ENCODE data around the gene SLCO1A2. TPM values are rescaled to one million over a fixed set of nuclear protein-coding genes. Genes with fewer than 3 reads are reported as not detected.
A peak's percentile ranks its signal among the peaks of the same experiment; 100 is the strongest.
"Not testable (repeated sequence)": the region's sequence is repeated elsewhere in the genome, so short reads cannot be mapped to it uniquely, and the experiment has no call there.

The SLCO1A2 gene
- total RNA-seq, 1 experiment from 2014 or later: 1.2 TPM

DNA sequence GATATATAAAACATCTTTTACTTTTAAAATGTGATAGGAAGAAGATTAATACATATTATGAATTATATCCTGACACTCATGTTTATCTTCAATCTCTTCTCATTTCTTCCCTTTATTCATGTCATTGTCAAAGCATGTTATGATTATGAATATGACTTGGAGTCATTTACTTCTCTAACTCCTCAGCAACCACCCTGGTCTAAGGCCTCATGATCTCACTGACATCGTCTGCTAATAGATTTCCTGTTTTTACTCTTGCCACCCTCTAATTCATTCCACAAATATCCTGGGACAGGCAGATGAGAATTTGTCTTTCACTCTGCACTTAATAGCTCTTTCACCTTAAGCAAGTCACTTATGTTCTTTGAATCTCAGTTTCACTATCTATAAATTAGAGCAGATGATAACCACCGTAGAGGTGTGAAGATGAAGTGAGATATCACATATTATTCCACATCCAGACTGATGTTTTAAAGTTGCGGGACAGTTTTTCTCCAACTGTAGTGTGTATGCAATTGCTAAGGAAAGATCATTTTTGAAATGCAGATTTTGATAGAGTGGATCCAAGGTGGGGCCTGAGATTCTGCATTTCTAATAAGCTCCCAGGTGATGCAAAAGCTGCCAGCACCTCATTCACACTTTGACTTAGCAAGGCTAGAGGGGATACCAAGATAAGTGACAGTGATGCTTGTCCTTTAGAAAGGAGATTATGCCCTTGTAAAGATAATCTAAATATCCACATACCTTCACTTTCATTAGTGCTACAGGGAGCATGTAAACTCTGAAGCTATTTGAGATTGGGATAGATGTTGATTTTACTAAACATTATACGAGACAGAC is 34.6 kb upstream of the SLCO1A2 start:
- Mint-ChIP-seq H3K4me1 (ENCODE audit: low read depth, unreplicated experiment) (no peaks in the 10 kb centered on the region), H3K9me3 (ENCODE audit: unreplicated experiment) (no peaks in the 10 kb centered on the region), H3K4me3 (ENCODE audit: unreplicated experiment) (no peak overlapping the region), H3K27ac (ENCODE audit: unreplicated experiment) (no peak overlapping the region), H3K27me3 (ENCODE audit: insufficient read depth, unreplicated experiment) (peaks cover 5% of the 10 kb centered on the region), H3K36me3 (ENCODE audit: insufficient read depth, unreplicated experiment) (no peaks in the 10 kb centered on the region)
- Histone ChIP-seq H3K27me3 (replicated peaks; ENCODE audit: control insufficient read depth, insufficient read depth, low read length) (no peaks in the 10 kb centered on the region), H3K36me3 (ENCODE audit: control insufficient read depth, insufficient read depth, low read length) (no peaks in the 10 kb centered on the region), H3K9me3 (0 out of 2 replicates have a peak, but pooled peaks cover 6% of the 10 kb centered on the region), H3K4me1 (no peaks in the 10 kb centered on the region), H3K4me3 (ENCODE audit: low read depth, low read length) (no peak overlapping the region)
- ChIA-PET CTCF (no interaction called here), POLR2A (no interaction called here)
- no TSS peak for BruUV-seq (replicated peaks)
- TF ChIP-seq, protein P1, sequence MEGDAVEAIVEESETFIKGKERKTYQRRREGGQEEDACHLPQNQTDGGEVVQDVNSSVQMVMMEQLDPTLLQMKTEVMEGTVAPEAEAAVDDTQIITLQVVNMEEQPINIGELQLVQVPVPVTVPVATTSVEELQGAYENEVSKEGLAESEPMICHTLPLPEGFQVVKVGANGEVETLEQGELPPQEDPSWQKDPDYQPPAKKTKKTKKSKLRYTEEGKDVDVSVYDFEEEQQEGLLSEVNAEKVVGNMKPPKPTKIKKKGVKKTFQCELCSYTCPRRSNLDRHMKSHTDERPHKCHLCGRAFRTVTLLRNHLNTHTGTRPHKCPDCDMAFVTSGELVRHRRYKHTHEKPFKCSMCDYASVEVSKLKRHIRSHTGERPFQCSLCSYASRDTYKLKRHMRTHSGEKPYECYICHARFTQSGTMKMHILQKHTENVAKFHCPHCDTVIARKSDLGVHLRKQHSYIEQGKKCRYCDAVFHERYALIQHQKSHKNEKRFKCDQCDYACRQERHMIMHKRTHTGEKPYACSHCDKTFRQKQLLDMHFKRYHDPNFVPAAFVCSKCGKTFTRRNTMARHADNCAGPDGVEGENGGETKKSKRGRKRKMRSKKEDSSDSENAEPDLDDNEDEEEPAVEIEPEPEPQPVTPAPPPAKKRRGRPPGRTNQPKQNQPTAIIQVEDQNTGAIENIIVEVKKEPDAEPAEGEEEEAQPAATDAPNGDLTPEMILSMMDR (IDR thresholded peaks at IDR 0.05; ENCODE audit: insufficient read depth in 1 of 2, low read depth in 1 of 2, low read length in 1 of 2, severe bottlenecking in 1 of 2, unreplicated experiment in 1 of 2): no peak
- intact Hi-C loops (cut with micrococcal nuclease; ENCODE audit: unreplicated experiment): no loop called here
- DNase-seq: no peak

DNA sequence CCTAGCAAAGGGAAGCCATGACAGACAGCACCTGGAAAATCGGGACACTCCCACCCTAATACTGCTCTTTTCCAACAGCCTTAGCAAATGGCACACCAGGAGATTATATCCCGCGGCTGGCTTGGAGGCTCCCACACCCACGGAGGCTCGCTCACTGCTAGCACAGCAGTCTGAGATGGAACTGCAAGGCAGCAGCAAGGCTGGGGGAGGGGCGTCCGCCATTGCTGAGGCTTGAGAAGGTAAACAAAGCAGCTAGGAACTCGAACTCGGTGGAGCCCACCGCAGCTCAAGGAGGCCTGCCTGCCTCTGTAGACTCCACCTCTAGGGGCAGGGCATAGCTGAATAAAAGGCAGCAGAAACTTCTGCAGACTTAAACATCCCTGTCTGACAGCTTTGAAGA is 25.9 kb upstream of the SLCO1A2 start:
- CTCF ChIA-PET; H3K4me3 ChIP-seq (ENCODE audit: low read depth, low read length); intact Hi-C loops (cut with micrococcal nuclease; ENCODE audit: unreplicated experiment); H3K27me3 ChIP-seq (replicated peaks; ENCODE audit: control insufficient read depth, insufficient read depth, low read length); H3K4me3 Mint-ChIP-seq (ENCODE audit: unreplicated experiment); H3K9me3 ChIP-seq; H3K36me3 ChIP-seq (ENCODE audit: control insufficient read depth, insufficient read depth, low read length); H3K4me1 Mint-ChIP-seq (ENCODE audit: low read depth, unreplicated experiment); H3K4me1 ChIP-seq; POLR2A ChIA-PET; BruUV-seq (replicated peaks); H3K36me3 Mint-ChIP-seq (ENCODE audit: insufficient read depth, unreplicated experiment); H3K27ac Mint-ChIP-seq (ENCODE audit: unreplicated experiment): not testable (repeated sequence)
- Mint-ChIP-seq H3K27me3 (ENCODE audit: insufficient read depth, unreplicated experiment) (peaks cover 14% of the 10 kb centered on the region), H3K9me3 (ENCODE audit: unreplicated experiment) (peaks cover 20% of the 10 kb centered on the region)
- peak in 1 of 2 experiments; percentile 37 for DNase-seq

DNA sequence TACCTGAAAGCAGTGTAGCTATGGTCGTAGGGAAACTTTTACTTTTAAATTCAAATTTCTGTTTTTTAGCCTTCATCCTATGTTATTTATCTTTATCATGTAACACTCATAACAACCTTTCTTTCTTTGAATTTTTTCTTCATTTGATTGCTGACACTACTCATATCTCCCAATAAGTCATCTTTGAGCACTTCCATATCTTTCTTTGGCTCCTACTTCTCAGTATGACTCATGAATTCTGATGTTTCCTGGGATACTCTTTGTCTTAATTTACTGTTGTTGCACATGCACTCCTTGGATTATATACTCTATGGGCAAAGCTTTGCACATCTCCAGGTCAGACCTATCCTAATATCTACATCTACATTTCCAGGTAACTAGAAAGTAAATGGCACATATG is 19.9 kb upstream of the SLCO1A2 start:
- ChIA-PET POLR2A (no interaction called here), CTCF (no interaction called here)
- Histone ChIP-seq H3K4me1 (no peaks in the 10 kb centered on the region), H3K4me3 (ENCODE audit: low read depth, low read length) (no peak overlapping the region), H3K36me3 (ENCODE audit: control insufficient read depth, insufficient read depth, low read length) (no peaks in the 10 kb centered on the region), H3K27me3 (replicated peaks; ENCODE audit: control insufficient read depth, insufficient read depth, low read length) (peaks cover 1% of the 10 kb centered on the region), H3K9me3 (no peaks in the 10 kb centered on the region)
- H3K36me3 Mint-ChIP-seq (ENCODE audit: insufficient read depth, unreplicated experiment): no peaks in the 10 kb centered on the region
- peaks cover 7% of the 10 kb centered on the region for H3K27me3 Mint-ChIP-seq (ENCODE audit: insufficient read depth, unreplicated experiment)
- DNase-seq: no peak
- H3K9me3 Mint-ChIP-seq (ENCODE audit: unreplicated experiment): peaks cover 2% of the 10 kb centered on the region
- H3K4me1 Mint-ChIP-seq (ENCODE audit: low read depth, unreplicated experiment): no peaks in the 10 kb centered on the region
- H3K27ac Mint-ChIP-seq (ENCODE audit: unreplicated experiment): no peak overlapping the region
- BruUV-seq (replicated peaks): no TSS peak
- H3K4me3 Mint-ChIP-seq (ENCODE audit: unreplicated experiment): no peak overlapping the region
- intact Hi-C loops (cut with micrococcal nuclease; ENCODE audit: unreplicated experiment): no loop called here
- TF ChIP-seq, protein P1 (IDR thresholded peaks at IDR 0.05; ENCODE audit: insufficient read depth in 1 of 2, low read depth in 1 of 2, low read length in 1 of 2, severe bottlenecking in 1 of 2, unreplicated experiment in 1 of 2): no peak
